ENCODE measurements around the gene ROR2. TPM values are rescaled to one million over a fixed set of nuclear protein-coding genes. Genes with fewer than 3 reads are reported as not detected.

ROR2 gene
- total RNA-seq, 4 donors from 2014 or later = 35.6 to 67.6 (median 50.6) TPM

DNA sequence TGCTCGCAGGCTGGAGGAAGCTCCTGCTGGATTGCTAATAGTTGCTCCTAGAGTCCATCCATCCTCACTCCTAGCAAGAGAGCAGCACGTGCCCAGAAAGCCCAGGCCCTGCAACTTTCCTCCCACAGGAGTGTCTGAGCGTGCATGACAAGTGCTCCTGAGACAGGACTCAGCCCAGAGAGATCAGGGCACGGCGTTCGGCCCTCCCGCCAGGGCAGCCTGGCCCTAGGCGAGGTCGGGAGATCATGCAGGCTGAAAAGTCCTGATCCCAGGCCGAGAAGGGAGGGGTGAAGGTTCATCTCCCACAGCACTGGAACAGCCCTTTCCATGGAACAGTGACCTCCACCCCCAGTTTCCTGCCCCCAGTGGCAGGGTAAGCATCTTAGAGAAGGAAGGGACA is 94.8 kb downstream of the ROR2 start:
- H3K9me3 ChIP-seq = no peaks in the 10 kb centered on the region
- DNase-seq = no peak
- H3K4me3 ChIP-seq = no peak overlapping the region
- H3K27ac ChIP-seq = no peak overlapping the region
- no peaks in the 10 kb centered on the region for H3K27me3 ChIP-seq
- no peaks in the 10 kb centered on the region for H3K4me1 ChIP-seq
- TF ChIP-seq POLR2A (IDR thresholded peaks at IDR 0.05) = no peak
- TF ChIP-seq, protein P1, sequence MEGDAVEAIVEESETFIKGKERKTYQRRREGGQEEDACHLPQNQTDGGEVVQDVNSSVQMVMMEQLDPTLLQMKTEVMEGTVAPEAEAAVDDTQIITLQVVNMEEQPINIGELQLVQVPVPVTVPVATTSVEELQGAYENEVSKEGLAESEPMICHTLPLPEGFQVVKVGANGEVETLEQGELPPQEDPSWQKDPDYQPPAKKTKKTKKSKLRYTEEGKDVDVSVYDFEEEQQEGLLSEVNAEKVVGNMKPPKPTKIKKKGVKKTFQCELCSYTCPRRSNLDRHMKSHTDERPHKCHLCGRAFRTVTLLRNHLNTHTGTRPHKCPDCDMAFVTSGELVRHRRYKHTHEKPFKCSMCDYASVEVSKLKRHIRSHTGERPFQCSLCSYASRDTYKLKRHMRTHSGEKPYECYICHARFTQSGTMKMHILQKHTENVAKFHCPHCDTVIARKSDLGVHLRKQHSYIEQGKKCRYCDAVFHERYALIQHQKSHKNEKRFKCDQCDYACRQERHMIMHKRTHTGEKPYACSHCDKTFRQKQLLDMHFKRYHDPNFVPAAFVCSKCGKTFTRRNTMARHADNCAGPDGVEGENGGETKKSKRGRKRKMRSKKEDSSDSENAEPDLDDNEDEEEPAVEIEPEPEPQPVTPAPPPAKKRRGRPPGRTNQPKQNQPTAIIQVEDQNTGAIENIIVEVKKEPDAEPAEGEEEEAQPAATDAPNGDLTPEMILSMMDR (IDR thresholded peaks at IDR 0.05) = no peak
- intact Hi-C loops (cut with DNase I; ENCODE audit: low total_unique reads) = no loop called here
- H3K36me3 ChIP-seq = no peaks in the 10 kb centered on the region

- intact Hi-C loops (cut with DNase I; ENCODE audit: low total_unique reads) = no loop called here
- Histone ChIP-seq H3K4me3 (no peak overlapping the region), H3K9me3 (no peaks in the 10 kb centered on the region), H3K36me3 (no peaks in the 10 kb centered on the region), H3K27me3 (no peaks in the 10 kb centered on the region), H3K27ac (no peak overlapping the region), H3K4me1 (peaks cover 0 to 3% of the 10 kb centered on the region in 2 donors)
- TF ChIP-seq, protein P1 (IDR thresholded peaks at IDR 0.05) = no peak
- TF ChIP-seq POLR2A (IDR thresholded peaks at IDR 0.05) = no peak
- DNase-seq = no peak
These were observed 97.2 kb downstream of the ROR2 start for GRCh38 chr9:91852801-91853347.

GRCh38 chr9:91849694-91850093 is 100.3 kb downstream of the ROR2 start:
- TF ChIP-seq, protein P1 (IDR thresholded peaks at IDR 0.05) = no peak
- no peak for TF ChIP-seq POLR2A (IDR thresholded peaks at IDR 0.05)
- Histone ChIP-seq H3K9me3 (no peaks in the 10 kb centered on the region), H3K4me1 (peaks cover 4 to 8% of the 10 kb centered on the region in 2 donors), H3K27ac (no peak overlapping the region), H3K27me3 (no peaks in the 10 kb centered on the region), H3K4me3 (no peak overlapping the region), H3K36me3 (no peaks in the 10 kb centered on the region)
- no peak for DNase-seq
- intact Hi-C loops (cut with DNase I; ENCODE audit: low total_unique reads) = no loop called here

DNA sequence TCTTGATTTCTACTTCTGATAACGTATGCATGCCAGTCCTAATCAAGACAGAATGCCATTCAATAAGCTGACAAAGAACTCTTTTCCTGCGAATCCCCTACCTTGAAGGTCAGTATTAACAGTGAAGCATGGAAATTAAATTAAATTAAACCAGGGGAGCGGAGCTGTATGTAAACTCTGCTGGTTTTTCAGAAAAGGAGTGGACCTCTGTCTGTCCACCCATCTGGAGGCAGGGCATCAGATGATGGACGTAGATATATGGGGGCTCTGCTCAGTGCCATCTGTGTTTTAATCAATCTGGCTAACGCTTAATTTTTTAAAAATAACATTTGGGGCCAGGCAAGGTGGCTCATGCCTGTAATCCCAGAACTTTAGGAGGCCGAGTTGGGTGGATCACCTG is 101.9 kb downstream of the ROR2 start:
- TF ChIP-seq, protein P1 (IDR thresholded peaks at IDR 0.05) = no peak
- TF ChIP-seq POLR2A (IDR thresholded peaks at IDR 0.05) = no peak
- no peak for DNase-seq
- Histone ChIP-seq H3K27me3 (no peaks in the 10 kb centered on the region), H3K36me3 (no peaks in the 10 kb centered on the region), H3K27ac (peak overlapping the region; percentile 36 to 50), H3K4me1 (peaks cover 9% of the 10 kb centered on the region in 2 donors), H3K9me3 (no peaks in the 10 kb centered on the region), H3K4me3 (no peak overlapping the region)
- intact Hi-C loops (cut with DNase I; ENCODE audit: low total_unique reads) = no loop called here

GRCh38 chr9:91847581-91848091 is 102.4 kb downstream of the ROR2 start:
- H3K27ac ChIP-seq = peak overlapping the region; percentile 36 to 50
- DNase-seq = peak; percentile 63
- no peak overlapping the region for H3K4me3 ChIP-seq
- H3K36me3 ChIP-seq = no peaks in the 10 kb centered on the region
- intact Hi-C loops (cut with DNase I; ENCODE audit: low total_unique reads) = no loop called here
- no peaks in the 10 kb centered on the region for H3K9me3 ChIP-seq
- H3K27me3 ChIP-seq = no peaks in the 10 kb centered on the region
- H3K4me1 ChIP-seq = peaks cover 13 to 14% of the 10 kb centered on the region in 2 donors
- TF ChIP-seq, protein P1 (IDR thresholded peaks at IDR 0.05) = no peak
- no peak for TF ChIP-seq POLR2A (IDR thresholded peaks at IDR 0.05)

Data from uterus (tissue), 4 donors.